Esophagus squamous epithelium (tissue), 5 donors: ENCODE data around the gene TUBA8. TPM values are rescaled to one million over a fixed set of nuclear protein-coding genes. Genes with fewer than 3 reads are reported as not detected.
"Not testable (repeated sequence)": the region's sequence is repeated elsewhere in the genome, so short reads cannot be mapped to it uniquely, and the experiment has no call there.

Experiments used
- DNase-seq: peaks from one replicate; lab custom pipeline; 2025; lab: John Stamatoyannopoulos, UW
- H3K27ac ChIP-seq, 4 donors: fragments of 200-600 bp; sonication (generic); one replicate each; pipeline ENCODE4 v1.5.1; 2016 to 2019; ENCODE audit warnings: mild to moderate bottlenecking in 1 of 4
- H3K27me3 ChIP-seq, 4 donors: fragments of 200-600 bp; sonication (generic); 1 replicate in 3 of 4; 2 replicates in 1 of 4; pipeline versions ENCODE4 v1.5.1 to v1.6.0; 2017 to 2021; ENCODE audit warnings: antibody characterized with exemption in 1 of 4
- H3K36me3 ChIP-seq, 3 donors: fragments of 200-600 bp; sonication (generic); one replicate each; pipeline ENCODE4 v1.5.1; 2016 to 2019
- H3K4me1 ChIP-seq, 3 donors: fragments of 200-600 bp; sonication (generic); one replicate each; pipeline ENCODE4 v1.5.1; 2017 to 2019
- H3K4me3 ChIP-seq, 4 donors: fragments of 200-600 bp; sonication (generic); 1 replicate in 3 of 4; 2 replicates in 1 of 4; pipeline ENCODE4 v1.5.1; 2016 to 2019; ENCODE audit warnings: mild to moderate bottlenecking in 2 of 4, moderate library complexity in 1 of 4
- H3K9me3 ChIP-seq, 3 donors: fragments of 200-600 bp; sonication (generic); one replicate each; pipeline ENCODE4 v1.5.1; 2016 to 2019
- CTCF ChIP-seq, 6 experiments: fragments of 450-650 bp in 4 of 6; fragments of 200-600 bp in 2 of 6; sonication (generic) in 2 of 6; IDR thresholded peaks; one replicate each; pipeline ENCODE4 v1.5.1; 2016 to 2019; ENCODE audit warnings: antibody characterized with exemption in 6 of 6, mild to moderate bottlenecking in 4 of 6, moderate library complexity in 4 of 6
- POLR2A ChIP-seq, 4 donors: fragments of 450-650 bp; IDR thresholded peaks; one replicate each; pipeline ENCODE4 v1.6.1; 2017; ENCODE audit warnings: antibody characterized with exemption in 4 of 4, mild to moderate bottlenecking in 4 of 4, moderate library complexity in 3 of 4
- WGBS, 2 donors: methylation state at CpG; one replicate each; pipeline ENCODE4 v1.1.5; 2018; 5-methylcytosine and 5-hydroxymethylcytosine counted together
- intact Hi-C: fragments of 100-400 bp; cut with DNase I; formaldehyde crosslinking; loops from one replicate; pipeline ENCODE4 v1.15.0; 2022
- total RNA-seq, 4 donors: library from RNA; depleted of rRNA; stranded (reverse); fragments of >200 nt; gene quantifications; one replicate each; pipeline ENCODE4 v1.1.0, GENCODE V29; 2016
- donor health status: DM: yes; HTN: yes; CAD: no.

Gene TUBA8
- total RNA-seq, 4 donors from 2014 or later: 0.57 to 2.1 TPM; not detected in 2

GRCh38 chr22:18119409-18120110 lies 9.0 kb downstream of the TUBA8 start:
- intact Hi-C loops: no loop called here
- Histone ChIP-seq H3K9me3 (no peaks in the 10 kb centered on the region), H3K27me3 (no peaks in the 10 kb centered on the region), H3K4me1 (no peaks in the 10 kb centered on the region), H3K36me3 (no peaks in the 10 kb centered on the region), H3K4me3 (no peak overlapping the region), H3K27ac (no peak overlapping the region)
- DNase-seq: no peak
- WGBS, 2 donors: 35 to 47% methylated on average over 3 to 15 of the region's 18 CpGs
- TF ChIP-seq POLR2A (IDR thresholded peaks at IDR 0.05): no peak
- no peak for TF ChIP-seq CTCF (IDR thresholded peaks at IDR 0.05)

- H3K4me1 ChIP-seq: no peaks in the 10 kb centered on the region
- 92% methylated on average over 4 of the region's 4 CpGs for WGBS, 2 donors
- DNase-seq: no peak
- TF ChIP-seq POLR2A (IDR thresholded peaks at IDR 0.05) (no peak), CTCF (IDR thresholded peaks at IDR 0.05) (no peak)
- H3K4me3 ChIP-seq: no peak overlapping the region
- no peak overlapping the region for H3K27ac ChIP-seq
- H3K9me3 ChIP-seq: no peaks in the 10 kb centered on the region
- H3K36me3 ChIP-seq: no peaks in the 10 kb centered on the region
- no peaks in the 10 kb centered on the region for H3K27me3 ChIP-seq
- intact Hi-C loops: no loop called here
Observed at GRCh38 chr22:18120857-18121256, 10.2 kb downstream of the TUBA8 start.

GRCh38 chr22:18121506-18121905 lies 10.9 kb downstream of the TUBA8 start:
- no peak for DNase-seq
- peaks cover 0 to 5% (median 0%) of the 10 kb centered on the region in 3 donors for H3K36me3 ChIP-seq
- H3K9me3 ChIP-seq: no peaks in the 10 kb centered on the region
- H3K27ac ChIP-seq: no peak overlapping the region
- WGBS, 2 donors: 89 to 90% methylated on average over 2 to 8 of the region's 13 CpGs
- no peak overlapping the region for H3K4me3 ChIP-seq
- no peaks in the 10 kb centered on the region for H3K27me3 ChIP-seq
- no peaks in the 10 kb centered on the region for H3K4me1 ChIP-seq
- TF ChIP-seq CTCF (IDR thresholded peaks at IDR 0.05): no peak
- TF ChIP-seq POLR2A (IDR thresholded peaks at IDR 0.05): no peak
- intact Hi-C loops: no loop called here

GRCh38 chr22:18121954-18122554 lies 11.4 kb downstream of the TUBA8 start:
- intact Hi-C loops: no loop called here
- no peak for DNase-seq
- H3K9me3 ChIP-seq: no peaks in the 10 kb centered on the region
- no peak overlapping the region for H3K27ac ChIP-seq
- H3K36me3 ChIP-seq: peaks cover 0 to 8% (median 0%) of the 10 kb centered on the region in 3 donors
- 76 to 100% methylated on average over 2 to 5 of the region's 5 CpGs for WGBS, 2 donors
- H3K4me3 ChIP-seq: no peak overlapping the region
- H3K27me3 ChIP-seq: no peaks in the 10 kb centered on the region
- no peaks in the 10 kb centered on the region for H3K4me1 ChIP-seq
- no peak for TF ChIP-seq POLR2A (IDR thresholded peaks at IDR 0.05)
- no peak for TF ChIP-seq CTCF (IDR thresholded peaks at IDR 0.05)

GRCh38 chr22:18123476-18124025 lies 12.9 kb downstream of the TUBA8 start:
- intact Hi-C loops, H3K27me3 ChIP-seq, H3K9me3 ChIP-seq, H3K4me3 ChIP-seq, H3K4me1 ChIP-seq, DNase-seq, H3K36me3 ChIP-seq, H3K27ac ChIP-seq: not testable (repeated sequence)
- WGBS, 2 donors: 86 to 99% methylated on average over 10 to 12 of the region's 19 CpGs
